ENCODE measurements around the gene PSMA4.

The PSMA4 gene

DNA sequence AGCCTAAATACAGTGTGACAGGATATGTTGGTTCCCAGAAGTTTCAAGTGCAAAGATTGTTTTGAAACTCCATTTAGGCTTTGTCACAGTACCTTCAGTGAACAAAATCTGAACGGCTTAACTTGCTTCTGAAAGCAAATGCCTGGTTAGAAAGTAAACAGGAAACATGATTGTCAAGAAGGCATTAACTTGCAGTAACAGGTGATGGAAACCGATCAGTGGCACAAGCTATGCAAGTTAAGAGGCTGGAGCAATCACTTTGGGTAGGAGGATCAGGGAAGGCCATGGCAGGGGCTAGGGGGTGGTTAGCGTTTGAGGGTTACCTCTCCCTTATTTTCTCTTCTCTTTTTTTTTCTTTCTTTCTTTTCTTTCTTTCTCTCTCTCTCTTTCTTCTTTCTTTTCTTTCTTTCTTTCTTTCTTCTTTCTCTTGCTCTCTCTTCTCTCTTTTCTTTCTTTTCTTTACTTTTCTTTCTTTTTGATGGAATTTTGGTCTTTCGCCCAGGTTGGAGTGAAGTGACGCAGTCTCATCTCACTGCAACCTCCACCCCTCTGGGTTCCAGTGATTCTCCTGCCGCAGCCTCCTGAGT lies 30.4 kb upstream of the PSMA4 start:
- TF ChIP-seq, protein P1, sequence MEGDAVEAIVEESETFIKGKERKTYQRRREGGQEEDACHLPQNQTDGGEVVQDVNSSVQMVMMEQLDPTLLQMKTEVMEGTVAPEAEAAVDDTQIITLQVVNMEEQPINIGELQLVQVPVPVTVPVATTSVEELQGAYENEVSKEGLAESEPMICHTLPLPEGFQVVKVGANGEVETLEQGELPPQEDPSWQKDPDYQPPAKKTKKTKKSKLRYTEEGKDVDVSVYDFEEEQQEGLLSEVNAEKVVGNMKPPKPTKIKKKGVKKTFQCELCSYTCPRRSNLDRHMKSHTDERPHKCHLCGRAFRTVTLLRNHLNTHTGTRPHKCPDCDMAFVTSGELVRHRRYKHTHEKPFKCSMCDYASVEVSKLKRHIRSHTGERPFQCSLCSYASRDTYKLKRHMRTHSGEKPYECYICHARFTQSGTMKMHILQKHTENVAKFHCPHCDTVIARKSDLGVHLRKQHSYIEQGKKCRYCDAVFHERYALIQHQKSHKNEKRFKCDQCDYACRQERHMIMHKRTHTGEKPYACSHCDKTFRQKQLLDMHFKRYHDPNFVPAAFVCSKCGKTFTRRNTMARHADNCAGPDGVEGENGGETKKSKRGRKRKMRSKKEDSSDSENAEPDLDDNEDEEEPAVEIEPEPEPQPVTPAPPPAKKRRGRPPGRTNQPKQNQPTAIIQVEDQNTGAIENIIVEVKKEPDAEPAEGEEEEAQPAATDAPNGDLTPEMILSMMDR (IDR thresholded peaks at IDR 0.05), result no peak

DNA sequence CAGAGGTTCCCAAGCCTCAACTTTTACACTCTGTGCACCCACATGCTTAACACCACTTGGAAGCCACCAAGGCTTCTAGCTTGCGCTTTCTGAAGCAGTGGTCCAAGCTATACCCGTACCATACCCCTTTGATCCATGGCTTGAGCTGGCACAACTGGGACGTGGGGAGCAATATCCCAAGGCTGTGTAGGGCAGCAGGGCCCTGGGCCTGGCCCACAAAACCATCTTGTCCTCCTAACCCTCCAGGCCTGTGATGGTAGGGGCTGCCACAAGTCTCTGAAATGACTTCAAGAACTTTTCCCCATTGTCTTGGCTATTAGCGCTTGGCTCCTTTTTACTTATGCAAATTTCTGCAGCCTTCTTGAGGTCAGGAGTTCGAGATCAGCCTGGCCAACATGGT lies 16.0 kb upstream of the PSMA4 start:
- TF ChIP-seq, protein P1 (IDR thresholded peaks at IDR 0.05), result no peak

DNA sequence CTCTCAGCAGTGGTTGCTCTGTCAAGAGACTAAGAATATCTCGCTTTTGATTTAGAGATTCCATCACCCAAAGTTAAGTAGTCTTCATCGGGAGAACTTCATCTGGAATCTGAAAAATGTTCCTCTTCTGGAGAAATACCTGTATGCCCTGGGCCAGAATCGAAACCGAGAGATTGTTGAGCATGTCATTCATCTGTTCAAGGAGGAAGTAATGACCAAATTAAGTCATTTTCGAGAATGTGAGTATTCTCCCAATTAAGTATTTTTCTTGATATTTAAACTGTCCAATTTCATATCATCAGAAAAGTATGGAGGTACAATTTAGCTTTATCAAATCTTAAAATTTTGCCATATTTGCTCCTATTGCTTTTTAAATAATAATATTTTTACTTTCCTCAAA lies 12.9 kb upstream of the PSMA4 start:
- TF ChIP-seq, protein P1 (IDR thresholded peaks at IDR 0.05), result no peak

DNA sequence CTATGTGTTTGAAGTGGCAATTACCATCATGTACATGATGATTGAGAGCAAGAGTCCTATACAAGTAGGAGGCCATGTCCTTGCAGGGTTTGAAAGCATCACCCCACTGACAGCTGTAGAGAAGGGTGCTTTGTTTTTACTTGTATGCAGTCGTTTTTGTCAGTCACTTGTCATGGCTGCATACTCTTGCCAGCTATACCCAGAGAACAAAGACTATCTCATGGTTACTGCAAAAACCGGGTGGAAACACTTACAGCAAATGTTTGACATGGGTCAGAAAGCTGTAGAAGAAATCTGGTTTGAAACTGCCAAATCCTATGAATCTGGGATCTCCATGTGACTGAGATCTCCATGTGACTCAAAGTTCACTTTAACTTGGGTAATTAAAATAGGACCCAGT lies 6.9 kb upstream of the PSMA4 start:
- TF ChIP-seq, protein P1 (IDR thresholded peaks at IDR 0.05), result no peak

DNA sequence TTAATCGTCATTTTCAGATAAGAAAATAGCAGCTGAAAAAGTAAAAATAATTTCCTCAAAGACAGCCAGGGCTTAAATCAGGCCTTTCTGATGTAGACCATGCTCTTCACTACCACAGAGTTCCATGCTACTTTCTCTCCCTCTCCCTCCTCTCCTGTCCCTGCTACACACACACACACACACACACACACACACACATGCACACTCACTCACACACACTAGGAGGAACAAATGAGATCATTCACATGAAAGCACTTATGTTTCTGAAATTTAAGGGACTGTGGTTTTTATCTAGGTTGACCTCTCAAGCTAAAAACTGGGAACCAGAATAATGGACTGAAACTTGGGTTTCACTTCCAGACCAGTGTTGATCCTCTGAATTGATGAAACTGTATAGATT lies 4.1 kb upstream of the PSMA4 start:
- TF ChIP-seq, protein P1 (IDR thresholded peaks at IDR 0.05), result no peak

DNA sequence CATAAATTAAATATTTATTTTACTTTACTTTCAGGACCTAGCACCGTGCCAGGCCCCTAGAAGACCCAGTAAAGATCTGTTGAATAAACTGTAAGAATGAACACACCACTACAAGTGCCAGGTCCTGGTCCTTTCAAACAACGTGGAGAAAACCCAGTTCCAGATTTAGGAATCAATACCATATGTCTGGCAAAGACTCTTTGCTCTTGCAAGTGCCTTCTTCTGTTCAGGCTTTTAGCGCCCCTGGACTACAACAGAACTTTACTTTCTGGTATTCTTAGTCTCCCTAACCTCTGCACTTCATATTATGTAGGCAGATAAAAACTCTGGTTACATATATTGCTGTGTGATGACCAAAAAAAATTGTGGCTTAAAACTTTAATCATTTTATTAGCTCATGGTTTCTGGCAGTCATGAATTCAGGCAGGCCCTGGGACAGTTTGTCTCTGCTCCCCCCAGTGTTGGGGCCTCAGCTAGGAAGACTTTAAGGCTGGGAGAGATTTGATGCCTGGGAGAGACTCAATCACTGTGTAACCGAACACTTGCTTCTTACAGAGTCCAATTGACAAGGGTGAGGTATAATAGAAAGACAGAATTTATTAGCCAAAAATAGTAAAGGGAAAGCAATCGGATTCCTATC lies 2.9 kb upstream of the PSMA4 start:
- TF ChIP-seq, protein P1 (IDR thresholded peaks at IDR 0.05), result no peak

DNA sequence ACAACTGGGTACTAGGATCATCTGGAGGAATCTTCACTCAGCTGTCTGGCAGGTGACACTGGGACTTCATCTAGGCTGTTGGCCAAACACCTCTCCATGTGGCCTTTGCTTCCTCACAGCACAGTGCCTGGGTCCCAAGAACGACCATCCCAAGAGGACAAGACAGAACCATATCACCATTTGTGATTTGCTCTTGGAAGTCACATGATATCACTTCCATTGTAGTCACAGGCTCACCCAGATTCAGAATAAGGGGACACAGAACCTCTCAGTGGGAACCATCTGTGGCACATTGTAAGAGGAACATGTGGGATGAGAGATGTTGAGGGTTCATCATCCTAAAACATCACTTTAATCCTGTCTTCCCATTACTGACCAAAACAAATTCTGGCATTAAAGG lies 1.9 kb upstream of the PSMA4 start:
- TF ChIP-seq, protein P1 (IDR thresholded peaks at IDR 0.05), result no peak
